GM12878 (cell line): ENCODE results near the gene PPP2R5B. TPM values are rescaled to one million over a fixed set of nuclear protein-coding genes. Genes with fewer than 3 reads are reported as not detected.

Experiments
- ATAC-seq: fragments of 200-7000 bp; cut with Tn5 transposase; 3 replicates; pipeline ENCODE4 v1.9.1; 2020; ENCODE audit warnings: mild to moderate bottlenecking, moderate library complexity
- BruUV-seq: library from RNA; stranded (reverse); fragments of 400-500 nt; replicated peaks from 2 replicates; lab custom pipeline; 2021; lab: Mats Ljungman, UMichigan
- CTCF ChIA-PET: fragments of 300-600 bp; sonication (Branson Sonifier 250); formaldehyde crosslinking; extraction: SDS; loops from one replicate; lab custom pipeline; 2021; ENCODE audit warnings: inconsistent platforms; lab: Yijun Ruan, JAX
- POLR2A ChIA-PET: fragments of 350-600 bp; formaldehyde crosslinking; extraction: SDS; loops from one replicate; lab custom pipeline; 2021; ENCODE audit warnings: inconsistent platforms; lab: Charles Lee
- RAD21 ChIA-PET: fragments of 300-600 bp; sonication (Branson Sonifier 250); formaldehyde crosslinking; loops from one replicate; lab custom pipeline; 2023; ENCODE audit warnings: antibody characterized with exemption; ENCODE audit not compliant: unreplicated experiment; lab: Charles Lee
- SMC1A ChIA-PET: fragments of 300-600 bp; sonication (Branson Sonifier 250); formaldehyde crosslinking; loops from one replicate; lab custom pipeline; 2023; ENCODE audit not compliant: unreplicated experiment, uncharacterized antibody; lab: Charles Lee
- DNase-seq: peaks from one replicate; pipeline ENCODE4 v3.0.0-alpha.2; 2011; ENCODE audit warnings: low read depth, low spot score
- FAIRE-seq: peaks from 3 replicates; lab custom pipeline; 2011; peaks lifted over from hg19 to GRCh38; lab: Jason Lieb, UNC
- H2AFZ ChIP-seq: 2 replicates; pipeline ENCODE4 v1.6.0; 2011; ENCODE audit warnings: low read depth, low read length, control low read depth; ENCODE audit not compliant: control insufficient read depth
- H3K27ac ChIP-seq: 2 replicates; pipeline ENCODE4 v1.5.1; 2011; ENCODE audit warnings: control low read depth; ENCODE audit not compliant: control insufficient read depth, insufficient read depth
- H3K27me3 ChIP-seq, 2 experiments: replicated peaks in 1 of 2; 2 replicates each; pipeline versions ENCODE4 v1.6.0 to v1.6.1; 2011; ENCODE audit warnings: low read length in 1 of 2; ENCODE audit not compliant: control insufficient read depth in 2 of 2, insufficient read depth in 2 of 2
- H3K36me3 ChIP-seq, 2 experiments: 2 replicates each; pipeline ENCODE4 v1.5.1; 2011; ENCODE audit warnings: low read length in 1 of 2; ENCODE audit not compliant: control insufficient read depth in 2 of 2, insufficient read depth in 2 of 2
- H3K4me1 ChIP-seq: 2 replicates; pipeline ENCODE4 v1.6.1; 2011; ENCODE audit warnings: mild to moderate bottlenecking, low read length, moderate library complexity, mixed read lengths; ENCODE audit not compliant: control insufficient read depth, insufficient read depth
- H3K4me2 ChIP-seq: 2 replicates; pipeline ENCODE4 v1.6.0; 2011; ENCODE audit warnings: control low read depth; ENCODE audit not compliant: control insufficient read depth, insufficient read depth
- H3K4me3 ChIP-seq: fragments of 200-600 bp; sonication (generic); 2 replicates; pipeline ENCODE4 v1.5.1; 2016
- H3K79me2 ChIP-seq: 2 replicates; pipeline ENCODE4 v1.6.0; 2011; ENCODE audit warnings: low read length; ENCODE audit not compliant: control insufficient read depth, insufficient read depth
- H3K9ac ChIP-seq: 2 replicates; pipeline ENCODE4 v1.8.0; 2011; ENCODE audit warnings: low read length, control low read depth, mixed read lengths; ENCODE audit not compliant: control insufficient read depth, insufficient read depth
- H3K9me3 ChIP-seq: replicated peaks from 3 replicates; pipeline ENCODE4 v1.5.1; 2011; ENCODE audit warnings: mild to moderate bottlenecking, low read length; ENCODE audit not compliant: control insufficient read depth, insufficient read depth
- H4K20me1 ChIP-seq: 2 replicates; pipeline ENCODE4 v1.6.0; 2011; ENCODE audit not compliant: control insufficient read depth, insufficient read depth
- CREB1 ChIP-seq: IDR thresholded peaks from 2 replicates; pipeline ENCODE4 v1.6.1; 2012; ENCODE audit warnings: low read depth, mild to moderate bottlenecking, inconsistent platforms
- REST ChIP-seq: IDR thresholded peaks from 2 replicates; pipeline ENCODE4 v1.6.1; 2012; ENCODE audit warnings: mild to moderate bottlenecking, low read depth, low read length
- WGBS: methylation state at CpG from one replicate; pipeline ENCODE4 v1.1.6; 2016; ENCODE audit warnings: low lambda C conversion rate; ENCODE audit not compliant: insufficient replicate concordance, insufficient coverage; ENCODE audit errors: missing lambda C conversion rate; 5-methylcytosine and 5-hydroxymethylcytosine counted together
- in situ Hi-C: fragments of 300-500 bp; cut with MboI; formaldehyde crosslinking; loops from 9 replicates; pipeline ENCODE4 v1.14.3; 2018; ENCODE audit warnings: mixed read lengths
- intact Hi-C: fragments of 100-400 bp; cut with micrococcal nuclease; formaldehyde crosslinking; loops from one replicate; pipeline ENCODE4 v1.14.2; 2022; ENCODE audit not compliant: unreplicated experiment
- polyA plus RNA-seq, 11 experiments: library from polyadenylated mRNA; depleted of rRNA in 4 of 11; unstranded in 6 of 11; stranded (reverse) in 5 of 11; fragments of >200 nt; fragmentation: Nextera tagmentation in 4 of 11; fragmentation: Illumina TruSeq in 1 of 11; extraction: Ambion mirVana in 4 of 11; extraction: Trizol in 1 of 11; gene quantifications; 1 replicate in 1 of 11; 2 replicates in 10 of 11; pipeline versions ENCODE4 v1.2.1 to v1.2.3, GENCODE V29; 2011 to 2016; ENCODE audit warnings: inconsistent platforms in 2 of 11, missing spikeins in 2 of 11, low read depth in 1 of 11
- total RNA-seq, 4 experiments: library from RNA; depleted of rRNA in 3 of 4; stranded (reverse); fragments of >200 nt in 3 of 4; fragmentation: Illumina TruSeq in 1 of 4; extraction: Trizol in 1 of 4; gene quantifications; 2 replicates each; pipeline versions ENCODE4 v1.2.1 to v1.2.3, GENCODE V29; 2013 to 2021

The PPP2R5B gene
- total and polyA plus RNA-seq, 10 of the 15 experiments (the other 5 are each of a cell fraction or from before 2014, with no cell fraction given) = 0.08 to 6.7 (median 2.0) TPM

GRCh38 chr11:64885367-64886286, 38.9 kb upstream of the PPP2R5B start:
- DNase-seq = no peak
- 0 out of 2 replicates have a peak, but pooled peaks have one; percentile 13 for TF ChIP-seq CREB1
- no peak for TF ChIP-seq REST
- TF ChIP-seq, all 136 proteins: peak for 1
- no peaks in the 10 kb centered on the region for H3K79me2 ChIP-seq
- WGBS = 78% methylated on average over 15 of the region's 15 CpGs
- BruUV-seq = no TSS peak
- no peak for FAIRE-seq
- CTCF ChIA-PET = interaction anchor here (1.1 to 30.0 kb wide), 4 partner anchors 8 to 29 kb away, joined by 4 to 1208 read pairs (median 36); partner anchors contain the start of genes CDC42BPG and EHD1
- POLR2A ChIA-PET = interaction anchor here (0.6 to 19.9 kb wide), 5 partner anchors 7 to 181 kb away, joined by 3 to 620 read pairs (median 4); partner anchors contain the start of gene EHD1
- no peak overlapping the region for H3K4me3 ChIP-seq
- no peak overlapping the region for H3K4me2 ChIP-seq
- RAD21 ChIA-PET = interaction anchor here (1.3 to 1.4 kb wide), 2 partner anchors 12 to 18 kb away, joined by 3 to 4 read pairs; no protein-coding TSS in a partner anchor
- H2AFZ ChIP-seq = no peak overlapping the region
- H3K4me1 ChIP-seq = peaks cover 21% of the 10 kb centered on the region
- no peak for ATAC-seq
- intact Hi-C loops = no loop called here
- in situ Hi-C loops = no loop called here
- H3K27me3 ChIP-seq = no peaks in the 10 kb centered on the region
- H4K20me1 ChIP-seq = no peaks in the 10 kb centered on the region
- no peak overlapping the region for H3K9ac ChIP-seq
- no peaks in the 10 kb centered on the region for H3K36me3 ChIP-seq
- no peak overlapping the region for H3K27ac ChIP-seq
- no peaks in the 10 kb centered on the region for H3K9me3 ChIP-seq
- SMC1A ChIA-PET = interaction anchor here (0.9 to 6.1 kb wide), 5 partner anchors 11 to 37 kb away, joined by 3 to 54 read pairs (median 3); no protein-coding TSS in a partner anchor
